Measurements from ENCODE around the gene ZNF407.

Gene ZNF407

DNA sequence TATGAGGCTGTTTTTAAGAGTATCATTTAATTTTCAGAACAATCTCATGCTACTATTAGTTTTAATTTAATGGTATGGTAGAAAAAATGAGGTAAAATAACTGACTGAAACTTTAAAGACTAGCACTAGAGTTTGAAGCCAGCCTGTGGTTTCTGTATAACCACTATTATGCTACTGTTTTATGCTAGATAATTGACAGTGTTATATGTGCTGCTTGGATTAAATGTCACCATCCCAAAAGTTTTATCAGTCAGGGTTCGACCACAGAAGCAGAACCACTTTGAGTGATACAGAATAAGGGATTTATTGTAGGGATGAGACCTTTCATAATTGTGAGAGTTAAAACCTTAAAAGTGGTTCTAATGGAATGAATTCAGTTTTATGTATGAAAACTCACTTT, 339.6 kb downstream of the ZNF407 start:
- H3K4me3 ChIP-seq (ENCODE audit: low read depth, low read length), result no peak overlapping the region
- TF ChIP-seq, protein P1, sequence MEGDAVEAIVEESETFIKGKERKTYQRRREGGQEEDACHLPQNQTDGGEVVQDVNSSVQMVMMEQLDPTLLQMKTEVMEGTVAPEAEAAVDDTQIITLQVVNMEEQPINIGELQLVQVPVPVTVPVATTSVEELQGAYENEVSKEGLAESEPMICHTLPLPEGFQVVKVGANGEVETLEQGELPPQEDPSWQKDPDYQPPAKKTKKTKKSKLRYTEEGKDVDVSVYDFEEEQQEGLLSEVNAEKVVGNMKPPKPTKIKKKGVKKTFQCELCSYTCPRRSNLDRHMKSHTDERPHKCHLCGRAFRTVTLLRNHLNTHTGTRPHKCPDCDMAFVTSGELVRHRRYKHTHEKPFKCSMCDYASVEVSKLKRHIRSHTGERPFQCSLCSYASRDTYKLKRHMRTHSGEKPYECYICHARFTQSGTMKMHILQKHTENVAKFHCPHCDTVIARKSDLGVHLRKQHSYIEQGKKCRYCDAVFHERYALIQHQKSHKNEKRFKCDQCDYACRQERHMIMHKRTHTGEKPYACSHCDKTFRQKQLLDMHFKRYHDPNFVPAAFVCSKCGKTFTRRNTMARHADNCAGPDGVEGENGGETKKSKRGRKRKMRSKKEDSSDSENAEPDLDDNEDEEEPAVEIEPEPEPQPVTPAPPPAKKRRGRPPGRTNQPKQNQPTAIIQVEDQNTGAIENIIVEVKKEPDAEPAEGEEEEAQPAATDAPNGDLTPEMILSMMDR (IDR thresholded peaks at IDR 0.05; ENCODE audit: low read depth, low read length, missing control alignments), result no peak
- no peak for DNase-seq (ENCODE audit: low read depth)
- in situ Hi-C loops (cut with HindIII; ENCODE audit: low sequenced_read_pairs), result no loop called here

DNA sequence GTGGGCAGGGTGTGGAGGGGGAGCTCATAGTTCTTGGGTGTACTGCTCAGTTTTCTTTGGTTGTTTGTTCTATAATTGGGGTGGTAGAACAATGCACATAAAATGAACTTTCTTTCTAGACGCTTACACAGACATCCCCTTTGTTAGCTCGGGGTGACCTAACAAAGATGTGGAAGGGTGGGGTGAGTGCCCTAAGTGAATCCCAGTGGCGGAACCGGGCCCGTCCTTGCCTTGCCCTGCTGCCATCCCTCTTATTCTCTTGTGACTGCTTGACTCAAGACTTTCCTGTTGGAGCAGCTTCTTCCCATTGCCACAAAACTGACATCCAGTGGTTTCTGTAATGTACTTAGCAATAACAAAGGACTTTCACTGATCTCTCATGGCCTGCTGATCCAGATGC, 343.2 kb downstream of the ZNF407 start:
- TF ChIP-seq, protein P1 (IDR thresholded peaks at IDR 0.05; ENCODE audit: low read depth, low read length, missing control alignments), result no peak
- in situ Hi-C loops (cut with HindIII; ENCODE audit: low sequenced_read_pairs), result no loop called here
- no peak for DNase-seq (ENCODE audit: low read depth)
- no peak overlapping the region for H3K4me3 ChIP-seq (ENCODE audit: low read depth, low read length)

DNA sequence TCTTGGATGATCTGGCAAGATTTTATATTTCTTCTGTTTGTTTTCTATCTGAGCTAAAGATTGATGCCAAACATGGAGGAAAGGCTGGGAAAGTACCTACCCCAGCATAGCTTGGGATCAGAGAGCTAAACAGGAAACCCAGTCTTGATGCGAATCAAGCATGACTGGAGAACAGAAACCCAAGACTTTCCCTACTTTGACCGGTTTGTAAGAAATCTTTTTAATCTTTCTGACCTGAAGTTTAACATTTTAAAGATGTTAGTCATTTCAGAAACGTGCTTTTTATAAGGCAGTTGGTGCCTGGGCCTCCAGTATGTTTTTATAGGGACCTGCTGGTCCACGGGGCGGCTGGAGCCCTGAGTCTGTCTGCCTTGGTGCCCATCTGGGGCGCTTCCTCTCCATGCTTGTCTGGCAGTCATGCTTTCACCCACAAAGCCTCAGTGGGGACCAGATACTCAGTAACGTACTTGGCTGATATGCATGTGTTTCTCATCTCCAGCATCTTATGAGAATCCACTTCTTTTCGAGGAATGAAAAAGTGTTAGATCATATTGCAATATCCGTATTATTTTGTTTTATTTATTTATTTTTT, 344.7 kb downstream of the ZNF407 start:
- no peak for DNase-seq (ENCODE audit: low read depth)
- H3K4me3 ChIP-seq (ENCODE audit: low read depth, low read length), result no peak overlapping the region
- TF ChIP-seq, protein P1 (IDR thresholded peaks at IDR 0.05; ENCODE audit: low read depth, low read length, missing control alignments), result no peak
- in situ Hi-C loops (cut with HindIII; ENCODE audit: low sequenced_read_pairs), result no loop called here

DNA sequence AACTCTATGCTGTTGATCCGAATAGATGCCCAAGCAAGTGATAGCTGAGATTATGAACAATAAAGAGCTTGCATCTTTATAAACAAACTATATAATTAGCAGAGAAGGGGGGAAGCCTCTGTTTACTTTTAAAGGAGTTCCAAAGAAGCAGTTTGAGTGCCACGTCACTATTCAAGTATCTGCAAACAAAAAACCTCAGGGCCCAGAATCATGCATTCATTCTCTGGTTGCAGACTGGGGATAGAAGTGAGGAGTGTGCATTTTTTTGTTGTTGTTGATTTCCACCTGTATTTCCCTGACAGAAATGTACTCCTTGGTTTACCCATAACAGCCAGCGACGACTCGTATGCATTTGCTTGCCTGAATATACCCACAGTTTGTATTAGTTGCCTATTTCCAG, 347.0 kb downstream of the ZNF407 start:
- TF ChIP-seq, protein P1 (IDR thresholded peaks at IDR 0.05; ENCODE audit: low read depth, low read length, missing control alignments), result no peak
- in situ Hi-C loops (cut with HindIII; ENCODE audit: low sequenced_read_pairs), result no loop called here
- no peak overlapping the region for H3K4me3 ChIP-seq (ENCODE audit: low read depth, low read length)
- no peak for DNase-seq (ENCODE audit: low read depth)

DNA sequence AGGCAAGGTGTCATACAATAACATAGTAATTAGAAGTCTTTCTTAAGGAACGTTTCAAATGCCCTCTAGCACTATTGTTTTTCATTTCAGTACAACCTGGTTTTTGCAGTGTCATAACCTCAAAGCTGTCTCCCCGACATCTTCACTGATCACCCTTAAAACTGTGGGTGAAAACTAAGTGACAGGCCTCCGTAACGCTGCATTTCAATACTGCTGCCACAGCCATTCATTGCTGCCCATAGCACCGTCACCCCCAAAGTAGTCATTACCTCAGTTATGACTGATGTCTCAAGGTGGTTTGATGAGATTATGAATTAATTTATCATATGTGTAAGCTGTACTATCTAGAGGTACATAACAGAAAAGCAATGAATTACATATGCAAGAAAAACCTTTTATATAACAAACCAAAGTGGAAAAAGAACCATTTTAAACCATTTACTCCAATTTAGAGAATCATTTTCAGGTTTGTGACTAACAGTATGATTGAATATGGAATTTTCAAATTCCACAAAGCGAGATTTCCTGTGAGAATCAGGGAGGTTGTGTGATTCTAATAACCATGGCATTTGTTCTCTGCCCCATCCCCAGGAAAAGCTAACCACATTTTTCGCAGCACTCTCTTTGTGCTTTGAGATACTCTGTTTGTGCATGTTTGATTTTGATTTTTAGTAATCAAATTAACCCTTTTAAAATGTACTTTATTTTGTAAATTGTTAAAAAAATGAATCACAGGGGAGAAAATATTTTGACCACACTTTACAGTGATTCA, 348.3 kb downstream of the ZNF407 start:
- peak; percentile 4 for DNase-seq (ENCODE audit: low read depth)
- H3K4me3 ChIP-seq (ENCODE audit: low read depth, low read length), result no peak overlapping the region
- in situ Hi-C loops (cut with HindIII; ENCODE audit: low sequenced_read_pairs), result no loop called here
- TF ChIP-seq, protein P1 (IDR thresholded peaks at IDR 0.05; ENCODE audit: low read depth, low read length, missing control alignments), result no peak

DNA sequence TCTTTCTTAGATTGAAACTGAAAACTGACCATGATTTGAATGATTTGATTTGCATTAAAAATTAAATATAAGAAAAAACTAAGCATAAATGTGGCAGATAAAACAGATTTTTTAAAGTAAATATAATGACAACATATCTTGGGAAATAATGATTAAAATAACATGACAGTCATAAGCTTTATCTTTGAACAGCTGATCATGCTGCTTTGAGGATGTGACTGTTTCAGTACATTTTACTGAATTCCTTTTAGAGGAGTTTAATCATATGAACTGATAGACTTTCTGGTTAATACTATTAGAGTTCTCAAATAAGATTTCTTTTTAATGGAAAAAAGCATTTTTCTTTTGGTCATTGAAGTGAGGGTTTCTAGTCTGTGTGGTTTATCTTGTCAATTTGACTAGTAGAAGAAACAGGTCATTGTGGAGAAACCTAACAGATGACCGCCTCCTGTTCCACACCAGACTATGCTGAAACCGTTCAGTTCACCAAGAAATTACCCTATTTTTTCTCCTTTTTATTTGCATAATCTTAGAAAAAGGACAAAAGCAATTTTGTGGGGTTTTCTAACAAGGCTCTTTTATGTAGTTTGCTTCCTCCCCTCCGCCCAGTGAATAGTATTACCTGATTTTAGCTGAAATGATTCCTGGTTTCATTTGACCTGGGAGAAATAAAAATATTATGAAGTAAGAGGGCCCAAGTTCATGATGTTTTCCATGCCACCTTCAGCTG, 349.1 kb downstream of the ZNF407 start:
- TF ChIP-seq, protein P1 (IDR thresholded peaks at IDR 0.05; ENCODE audit: low read depth, low read length, missing control alignments), result no peak
- in situ Hi-C loops (cut with HindIII; ENCODE audit: low sequenced_read_pairs), result no loop called here
- H3K4me3 ChIP-seq (ENCODE audit: low read depth, low read length), result no peak overlapping the region
- no peak for DNase-seq (ENCODE audit: low read depth)
